BJ (cell line): ENCODE results near the gene AP5Z1. TPM values are rescaled to one million over a fixed set of nuclear protein-coding genes. Genes with fewer than 3 reads are reported as not detected.

Experiments
- CTCF ChIA-PET: fragments of 350-600 bp; formaldehyde crosslinking; extraction: SDS; loops from one replicate; lab custom pipeline; 2021; ENCODE audit warnings: antibody characterized with exemption, inconsistent platforms; lab: Yijun Ruan, JAX
- POLR2A ChIA-PET: fragments of 300-600 bp; sonication (Branson Sonifier 250); formaldehyde crosslinking; extraction: SDS; loops from one replicate; lab custom pipeline; 2021; ENCODE audit warnings: antibody characterized with exemption; lab: Charles Lee
- DNase-seq: peaks from one replicate; pipeline ENCODE4 v3.0.0-alpha.2; 2011; ENCODE audit warnings: low read depth
- H3K27me3 ChIP-seq: 2 replicates; pipeline ENCODE4 v1.6.0; 2011; ENCODE audit warnings: low read length; ENCODE audit not compliant: control insufficient read depth, insufficient read depth
- H3K36me3 ChIP-seq: 2 replicates; pipeline ENCODE4 v1.5.1; 2011; ENCODE audit warnings: low read length; ENCODE audit not compliant: control insufficient read depth, insufficient read depth
- H3K4me3 ChIP-seq: 2 replicates; pipeline ENCODE4 v1.5.1; 2011; ENCODE audit warnings: low read depth, mild to moderate bottlenecking, control low read depth, low read length
- polyA plus RNA-seq: library from polyadenylated mRNA; depleted of rRNA; stranded (reverse); fragments of >200 nt; gene quantifications from 2 replicates; pipeline ENCODE4 v1.2.3, GENCODE V29; 2011
- TF ChIP-seq, protein P1 (sequence below): IDR thresholded peaks from 2 replicates; pipeline ENCODE4 v1.5.1; 2011; ENCODE audit warnings: low read depth, mild to moderate bottlenecking, control low read depth, inconsistent platforms, low read length, moderate library complexity; ENCODE audit not compliant: insufficient read depth

The AP5Z1 gene
- polyA plus RNA-seq, 1 experiment = 27.3 TPM

DNA sequence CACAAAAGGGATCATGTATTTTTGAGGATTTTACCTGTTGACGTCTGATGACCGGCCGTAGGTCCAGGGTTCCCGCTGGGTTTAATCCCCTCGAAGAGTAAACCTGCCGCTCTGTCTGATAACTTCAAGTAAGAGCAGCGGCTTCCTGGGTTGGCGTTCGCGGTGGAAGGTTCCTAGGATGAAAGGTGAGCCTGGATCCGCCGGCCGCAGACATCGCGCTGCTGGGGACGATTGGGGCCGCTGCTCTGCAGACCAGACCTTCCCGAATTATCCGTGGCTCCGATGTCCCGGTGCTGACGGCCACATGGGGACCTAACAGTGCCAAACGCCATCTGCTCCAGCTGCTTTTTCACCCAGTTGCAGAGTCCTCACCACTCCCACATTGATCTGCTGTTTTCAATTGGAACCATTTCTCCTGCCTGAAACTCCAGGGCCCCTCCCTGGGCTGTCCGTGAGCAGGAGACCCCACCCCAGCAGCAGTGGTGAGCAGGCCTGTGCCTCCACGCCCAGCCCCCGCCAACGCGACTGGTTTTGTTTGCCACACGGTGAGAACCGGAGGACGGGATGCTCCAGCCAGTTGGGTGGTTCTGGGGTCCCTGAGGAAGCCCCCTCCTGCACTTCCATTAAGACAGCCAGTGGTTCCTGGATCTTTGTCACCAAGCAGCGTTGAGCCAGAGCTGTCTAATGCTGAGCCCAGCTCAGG is 12.2 kb upstream of the AP5Z1 start:
- TF ChIP-seq, protein P1, sequence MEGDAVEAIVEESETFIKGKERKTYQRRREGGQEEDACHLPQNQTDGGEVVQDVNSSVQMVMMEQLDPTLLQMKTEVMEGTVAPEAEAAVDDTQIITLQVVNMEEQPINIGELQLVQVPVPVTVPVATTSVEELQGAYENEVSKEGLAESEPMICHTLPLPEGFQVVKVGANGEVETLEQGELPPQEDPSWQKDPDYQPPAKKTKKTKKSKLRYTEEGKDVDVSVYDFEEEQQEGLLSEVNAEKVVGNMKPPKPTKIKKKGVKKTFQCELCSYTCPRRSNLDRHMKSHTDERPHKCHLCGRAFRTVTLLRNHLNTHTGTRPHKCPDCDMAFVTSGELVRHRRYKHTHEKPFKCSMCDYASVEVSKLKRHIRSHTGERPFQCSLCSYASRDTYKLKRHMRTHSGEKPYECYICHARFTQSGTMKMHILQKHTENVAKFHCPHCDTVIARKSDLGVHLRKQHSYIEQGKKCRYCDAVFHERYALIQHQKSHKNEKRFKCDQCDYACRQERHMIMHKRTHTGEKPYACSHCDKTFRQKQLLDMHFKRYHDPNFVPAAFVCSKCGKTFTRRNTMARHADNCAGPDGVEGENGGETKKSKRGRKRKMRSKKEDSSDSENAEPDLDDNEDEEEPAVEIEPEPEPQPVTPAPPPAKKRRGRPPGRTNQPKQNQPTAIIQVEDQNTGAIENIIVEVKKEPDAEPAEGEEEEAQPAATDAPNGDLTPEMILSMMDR = no peak
- Histone ChIP-seq H3K27me3 (no peaks in the 10 kb centered on the region), H3K4me3 (no peak overlapping the region), H3K36me3 (peaks cover 56% of the 10 kb centered on the region)
- no peak for DNase-seq
- ChIA-PET POLR2A (no interaction called here), CTCF (no interaction called here)

DNA sequence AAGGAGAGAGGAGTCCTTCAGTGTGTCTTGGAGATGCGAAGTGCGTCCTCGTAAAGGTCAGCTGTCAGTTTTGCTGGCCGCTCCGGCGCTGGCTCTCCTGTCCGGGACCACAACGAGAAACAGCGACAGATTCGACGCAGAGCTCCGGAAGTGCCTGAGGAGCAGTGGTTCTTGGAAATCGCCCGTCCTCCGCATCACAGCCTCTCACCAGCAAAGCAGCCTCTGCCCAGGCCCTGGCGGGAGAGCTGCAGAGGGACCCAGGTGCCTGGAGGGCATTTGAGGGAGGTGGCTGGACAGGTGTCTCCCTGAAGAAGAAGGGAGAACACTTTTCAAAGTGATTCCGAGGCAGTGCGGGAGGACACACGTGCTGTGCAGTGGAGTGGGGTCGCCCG is 11.6 kb upstream of the AP5Z1 start:
- no peaks in the 10 kb centered on the region for H3K27me3 ChIP-seq
- TF ChIP-seq, protein P1 = no peak
- H3K4me3 ChIP-seq = no peak overlapping the region
- ChIA-PET POLR2A (no interaction called here), CTCF (no interaction called here)
- no peak for DNase-seq
- H3K36me3 ChIP-seq = peaks cover 52% of the 10 kb centered on the region

DNA sequence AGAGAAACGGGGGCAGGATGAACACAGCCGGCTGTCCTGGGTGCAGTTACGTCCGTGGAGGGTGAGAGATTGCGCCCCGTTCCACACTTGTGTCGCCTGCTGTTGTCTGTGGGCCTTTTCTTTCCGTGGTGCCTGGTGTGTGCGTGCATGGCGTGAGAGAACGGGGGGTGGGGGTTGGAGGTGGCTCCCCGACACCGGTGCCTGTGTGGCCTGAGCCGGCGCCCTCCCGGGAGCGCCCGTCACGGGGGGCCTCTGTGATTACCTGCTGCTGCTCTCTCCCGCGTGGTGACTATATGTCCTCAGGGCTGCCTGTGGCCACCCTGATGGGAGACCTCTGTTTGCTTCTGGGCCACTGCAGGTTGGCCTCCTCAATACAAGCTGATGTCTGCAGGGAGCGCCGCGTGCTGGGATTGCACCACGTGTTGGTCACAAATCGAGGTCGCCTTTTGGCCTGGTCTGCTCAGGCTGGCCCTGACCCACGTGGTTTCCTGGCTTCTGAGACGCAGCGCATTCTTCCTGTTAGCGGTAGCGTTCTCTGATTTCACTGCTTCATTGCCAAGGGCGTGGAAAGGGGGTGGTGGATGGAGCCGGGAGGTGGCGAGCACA is 10.9 kb upstream of the AP5Z1 start:
- Histone ChIP-seq H3K27me3 (no peaks in the 10 kb centered on the region), H3K36me3 (peaks cover 48% of the 10 kb centered on the region), H3K4me3 (no peak overlapping the region)
- ChIA-PET POLR2A (no interaction called here), CTCF (no interaction called here)
- TF ChIP-seq, protein P1 = no peak
- DNase-seq = no peak

DNA sequence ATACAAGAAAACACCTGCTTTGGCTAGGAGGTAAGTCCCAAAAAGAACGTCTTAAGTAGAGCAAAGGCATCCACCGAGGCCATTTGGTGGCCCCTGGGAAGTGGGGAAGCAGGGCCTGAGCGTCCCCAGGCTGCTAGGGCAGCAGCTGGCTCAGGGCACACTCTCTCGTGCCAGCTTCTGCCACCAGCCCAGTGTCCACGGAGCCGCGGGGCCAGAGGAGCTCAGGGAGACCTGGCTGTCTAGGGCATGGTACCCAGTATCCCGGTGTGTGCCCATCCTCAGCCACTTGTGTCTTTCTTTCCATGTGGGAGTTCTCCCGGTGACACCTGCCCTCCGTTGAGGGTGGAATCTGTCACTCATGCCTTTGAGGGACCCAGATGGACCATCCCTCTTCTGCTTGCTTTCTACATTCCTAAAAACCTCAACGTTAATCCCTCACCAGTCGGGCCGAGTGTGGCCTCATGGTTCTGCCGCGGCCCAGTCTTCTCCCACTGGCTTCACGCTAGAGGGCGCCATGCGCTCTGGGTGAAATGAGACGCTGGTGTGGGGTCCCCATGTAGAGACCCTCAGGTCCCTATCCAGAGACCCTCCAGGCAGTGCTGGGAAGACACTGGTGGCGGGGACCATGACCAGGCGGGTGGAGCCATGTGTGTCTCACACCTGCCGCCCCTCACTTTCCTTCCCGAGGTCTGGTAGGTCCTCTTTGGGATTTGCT is 9.5 kb upstream of the AP5Z1 start:
- H3K4me3 ChIP-seq = no peak overlapping the region
- DNase-seq = no peak
- H3K36me3 ChIP-seq = peaks cover 41% of the 10 kb centered on the region
- POLR2A ChIA-PET = no interaction called here
- no peaks in the 10 kb centered on the region for H3K27me3 ChIP-seq
- TF ChIP-seq, protein P1 = peak; percentile 40; the same call in 1 of the 2 replicates
- CTCF ChIA-PET = interaction anchor here (0.9 kb wide), 2 partner anchors 10 to 11 kb away, joined by 3 read pairs; no protein-coding TSS in a partner anchor
